RWPE2 (cell line): ENCODE data around the gene KITLG.
"Not testable (repeated sequence)": the region's sequence is repeated elsewhere in the genome, so short reads cannot be mapped to it uniquely, and the experiment has no call there.

ENCODE experiments used
- ATAC-seq: fragments of 200-7000 bp; cut with Tn5 transposase; 3 replicates; pipeline ENCODE4 v1.9.1; 2021; ENCODE audit warnings: low read depth
- DNase-seq: peaks from one replicate; pipeline ENCODE4 v3.0.0-alpha.2; 2020; ENCODE audit warnings: low spot score
- H3K27ac ChIP-seq: fragments of 450-650 bp; 2 replicates; pipeline ENCODE4 v1.5.1; 2017; ENCODE audit warnings: mild to moderate bottlenecking; ENCODE audit not compliant: poor library complexity, severe bottlenecking
- H3K27me3 ChIP-seq: fragments of 250-450 bp; sonication (Bioruptor Pico); 2 replicates; pipeline ENCODE4 v1.5.1; 2021; ENCODE audit warnings: mild to moderate bottlenecking, moderate library complexity; ENCODE audit not compliant: insufficient read depth, poor library complexity, severe bottlenecking
- H3K36me3 ChIP-seq: fragments of 250-450 bp; sonication (Bioruptor Pico); 2 replicates; pipeline ENCODE4 v1.5.1; 2020; ENCODE audit warnings: low read depth, mild to moderate bottlenecking, moderate library complexity
- H3K4me1 ChIP-seq: fragments of 250-450 bp; sonication (Bioruptor Pico); 2 replicates; pipeline ENCODE4 v1.5.1; 2021; ENCODE audit warnings: mild to moderate bottlenecking, moderate library complexity; ENCODE audit not compliant: insufficient read depth, poor library complexity, severe bottlenecking
- H3K4me3 ChIP-seq: fragments of 250-450 bp; sonication (Bioruptor Pico); 2 replicates; pipeline ENCODE4 v1.5.1; 2021; ENCODE audit warnings: mild to moderate bottlenecking, moderate library complexity; ENCODE audit not compliant: severe bottlenecking
- H3K9me3 ChIP-seq: fragments of 250-450 bp; sonication (Bioruptor Pico); 2 replicates; pipeline ENCODE4 v1.5.1; 2021; ENCODE audit warnings: mild to moderate bottlenecking, moderate library complexity; ENCODE audit not compliant: severe bottlenecking
- CTCF ChIP-seq: fragments of 450-650 bp; IDR thresholded peaks from one replicate; pipeline ENCODE4 v1.5.1; 2017; ENCODE audit warnings: mild to moderate bottlenecking, moderate library complexity; ENCODE audit not compliant: poor library complexity, severe bottlenecking

KITLG gene

GRCh38 chr12:88509851-88510250, 70.4 kb downstream of the KITLG start:
- H3K4me1 ChIP-seq, result no peaks in the 10 kb centered on the region
- H3K36me3 ChIP-seq, result no peaks in the 10 kb centered on the region
- DNase-seq (no peak), ATAC-seq (no peak)
- H3K27ac ChIP-seq, result no peak overlapping the region
- no peaks in the 10 kb centered on the region for H3K9me3 ChIP-seq
- no peak for TF ChIP-seq CTCF
- H3K4me3 ChIP-seq, result no peak overlapping the region
- no peaks in the 10 kb centered on the region for H3K27me3 ChIP-seq

GRCh38 chr12:88509347-88509746, 70.9 kb downstream of the KITLG start:
- no peak for TF ChIP-seq CTCF
- Histone ChIP-seq H3K9me3 (no peaks in the 10 kb centered on the region), H3K27ac (no peak overlapping the region), H3K4me1 (no peaks in the 10 kb centered on the region), H3K4me3 (no peak overlapping the region), H3K36me3 (no peaks in the 10 kb centered on the region), H3K27me3 (no peaks in the 10 kb centered on the region)
- no peak for DNase-seq
- no peak for ATAC-seq

GRCh38 chr12:88507851-88508250, 72.4 kb downstream of the KITLG start:
- not testable (repeated sequence) for H3K36me3 ChIP-seq, H3K27ac ChIP-seq, H3K9me3 ChIP-seq, H3K4me1 ChIP-seq, H3K27me3 ChIP-seq, ATAC-seq, H3K4me3 ChIP-seq, DNase-seq

- ATAC-seq (no peak), DNase-seq (no peak)
- Histone ChIP-seq H3K4me1 (no peaks in the 10 kb centered on the region), H3K27ac (no peak overlapping the region), H3K36me3 (no peaks in the 10 kb centered on the region), H3K4me3 (no peak overlapping the region), H3K27me3 (no peaks in the 10 kb centered on the region), H3K9me3 (peaks cover 1% of the 10 kb centered on the region)
- no peak for TF ChIP-seq CTCF
These were observed 73.0 kb downstream of the KITLG start for GRCh38 chr12:88507270-88507669.

GRCh38 chr12:88505696-88506095, 74.6 kb downstream of the KITLG start:
- ATAC-seq (no peak), DNase-seq (no peak)
- Histone ChIP-seq H3K27me3 (no peaks in the 10 kb centered on the region), H3K27ac (no peak overlapping the region), H3K4me3 (no peak overlapping the region), H3K36me3 (no peaks in the 10 kb centered on the region), H3K9me3 (peaks cover 1% of the 10 kb centered on the region), H3K4me1 (no peaks in the 10 kb centered on the region)
- TF ChIP-seq CTCF, result no peak

GRCh38 chr12:88503281-88503703, 77.0 kb downstream of the KITLG start:
- no peak overlapping the region for H3K27ac ChIP-seq
- ATAC-seq, result no peak
- no peaks in the 10 kb centered on the region for H3K27me3 ChIP-seq
- DNase-seq, result no peak
- no peaks in the 10 kb centered on the region for H3K4me1 ChIP-seq
- H3K4me3 ChIP-seq, result no peak overlapping the region
- no peaks in the 10 kb centered on the region for H3K36me3 ChIP-seq
- no peak for TF ChIP-seq CTCF
- peaks cover 1% of the 10 kb centered on the region for H3K9me3 ChIP-seq
